Esophagus squamous epithelium (tissue), 5 donors: Measurements from ENCODE around the gene NEDD4. TPM values are rescaled to one million over a fixed set of nuclear protein-coding genes. Genes with fewer than 3 reads are reported as not detected.

Experiments used
- DNase-seq: peaks from one replicate; lab custom pipeline; 2025; lab: John Stamatoyannopoulos, UW
- H3K27ac ChIP-seq, 4 donors: fragments of 200-600 bp; sonication (generic); one replicate each; pipeline ENCODE4 v1.5.1; 2016 to 2019; ENCODE audit warnings: mild to moderate bottlenecking in 1 of 4
- H3K27me3 ChIP-seq, 4 donors: fragments of 200-600 bp; sonication (generic); 1 replicate in 3 of 4; 2 replicates in 1 of 4; pipeline versions ENCODE4 v1.5.1 to v1.6.0; 2017 to 2021; ENCODE audit warnings: antibody characterized with exemption in 1 of 4
- H3K36me3 ChIP-seq, 3 donors: fragments of 200-600 bp; sonication (generic); one replicate each; pipeline ENCODE4 v1.5.1; 2016 to 2019
- H3K4me1 ChIP-seq, 3 donors: fragments of 200-600 bp; sonication (generic); one replicate each; pipeline ENCODE4 v1.5.1; 2017 to 2019
- H3K4me3 ChIP-seq, 4 donors: fragments of 200-600 bp; sonication (generic); 1 replicate in 3 of 4; 2 replicates in 1 of 4; pipeline ENCODE4 v1.5.1; 2016 to 2019; ENCODE audit warnings: mild to moderate bottlenecking in 2 of 4, moderate library complexity in 1 of 4
- H3K9me3 ChIP-seq, 3 donors: fragments of 200-600 bp; sonication (generic); one replicate each; pipeline ENCODE4 v1.5.1; 2016 to 2019
- POLR2A ChIP-seq, 4 donors: fragments of 450-650 bp; IDR thresholded peaks; one replicate each; pipeline ENCODE4 v1.6.1; 2017; ENCODE audit warnings: antibody characterized with exemption in 4 of 4, mild to moderate bottlenecking in 4 of 4, moderate library complexity in 3 of 4
- WGBS, 2 donors: methylation state at CpG; one replicate each; pipeline ENCODE4 v1.1.5; 2018; 5-methylcytosine and 5-hydroxymethylcytosine counted together
- intact Hi-C: fragments of 100-400 bp; cut with DNase I; formaldehyde crosslinking; loops from one replicate; pipeline ENCODE4 v1.15.0; 2022
- total RNA-seq, 4 donors: library from RNA; depleted of rRNA; stranded (reverse); fragments of >200 nt; gene quantifications; one replicate each; pipeline ENCODE4 v1.1.0, GENCODE V29; 2016
- TF ChIP-seq, protein P1 (sequence below), 6 experiments: fragments of 450-650 bp in 4 of 6; fragments of 200-600 bp in 2 of 6; sonication (generic) in 2 of 6; IDR thresholded peaks; one replicate each; pipeline ENCODE4 v1.5.1; 2016 to 2019; ENCODE audit warnings: antibody characterized with exemption in 6 of 6, mild to moderate bottlenecking in 4 of 6, moderate library complexity in 4 of 6
- donor health status: DM: yes; HTN: yes; CAD: no.

NEDD4 gene
- total RNA-seq, 4 donors from 2014 or later = 4.5 to 15.1 (median 11.7) TPM

DNA sequence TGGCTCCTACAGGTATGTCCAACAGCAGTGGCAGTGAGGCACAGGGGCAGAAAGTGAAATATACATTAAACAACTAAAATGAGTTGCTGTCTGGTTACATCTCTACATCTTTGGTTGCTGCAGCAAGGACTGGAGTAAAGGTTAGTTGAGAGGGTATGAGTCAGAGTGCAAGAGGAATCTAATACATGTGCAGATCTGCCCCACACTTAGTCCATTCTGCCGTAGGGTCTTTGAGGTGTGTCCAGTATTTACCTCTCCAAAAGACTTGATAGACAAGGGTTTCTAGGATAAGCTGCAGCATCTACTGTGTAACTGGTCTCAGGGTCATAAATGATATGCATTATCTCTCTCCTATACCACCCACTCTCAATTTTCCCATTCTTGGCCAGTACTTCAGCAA is 6.2 kb upstream of the NEDD4 start:
- TF ChIP-seq, protein P1, sequence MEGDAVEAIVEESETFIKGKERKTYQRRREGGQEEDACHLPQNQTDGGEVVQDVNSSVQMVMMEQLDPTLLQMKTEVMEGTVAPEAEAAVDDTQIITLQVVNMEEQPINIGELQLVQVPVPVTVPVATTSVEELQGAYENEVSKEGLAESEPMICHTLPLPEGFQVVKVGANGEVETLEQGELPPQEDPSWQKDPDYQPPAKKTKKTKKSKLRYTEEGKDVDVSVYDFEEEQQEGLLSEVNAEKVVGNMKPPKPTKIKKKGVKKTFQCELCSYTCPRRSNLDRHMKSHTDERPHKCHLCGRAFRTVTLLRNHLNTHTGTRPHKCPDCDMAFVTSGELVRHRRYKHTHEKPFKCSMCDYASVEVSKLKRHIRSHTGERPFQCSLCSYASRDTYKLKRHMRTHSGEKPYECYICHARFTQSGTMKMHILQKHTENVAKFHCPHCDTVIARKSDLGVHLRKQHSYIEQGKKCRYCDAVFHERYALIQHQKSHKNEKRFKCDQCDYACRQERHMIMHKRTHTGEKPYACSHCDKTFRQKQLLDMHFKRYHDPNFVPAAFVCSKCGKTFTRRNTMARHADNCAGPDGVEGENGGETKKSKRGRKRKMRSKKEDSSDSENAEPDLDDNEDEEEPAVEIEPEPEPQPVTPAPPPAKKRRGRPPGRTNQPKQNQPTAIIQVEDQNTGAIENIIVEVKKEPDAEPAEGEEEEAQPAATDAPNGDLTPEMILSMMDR (IDR thresholded peaks at IDR 0.05) = no peak
- no peak for TF ChIP-seq POLR2A (IDR thresholded peaks at IDR 0.05)
- intact Hi-C loops = no loop called here
- Histone ChIP-seq H3K4me1 (peaks cover 0 to 49% (median 16%) of the 10 kb centered on the region in 3 donors), H3K36me3 (no peaks in the 10 kb centered on the region), H3K9me3 (no peaks in the 10 kb centered on the region), H3K27ac (peak overlapping the region in 3 of 4 donors; percentile 25 to 40 (median 30)), H3K27me3 (no peaks in the 10 kb centered on the region), H3K4me3 (no peak overlapping the region)
- 31 to 67% methylated on average over 1 of the region's 1 CpG for WGBS, 2 donors
- no peak for DNase-seq

DNA sequence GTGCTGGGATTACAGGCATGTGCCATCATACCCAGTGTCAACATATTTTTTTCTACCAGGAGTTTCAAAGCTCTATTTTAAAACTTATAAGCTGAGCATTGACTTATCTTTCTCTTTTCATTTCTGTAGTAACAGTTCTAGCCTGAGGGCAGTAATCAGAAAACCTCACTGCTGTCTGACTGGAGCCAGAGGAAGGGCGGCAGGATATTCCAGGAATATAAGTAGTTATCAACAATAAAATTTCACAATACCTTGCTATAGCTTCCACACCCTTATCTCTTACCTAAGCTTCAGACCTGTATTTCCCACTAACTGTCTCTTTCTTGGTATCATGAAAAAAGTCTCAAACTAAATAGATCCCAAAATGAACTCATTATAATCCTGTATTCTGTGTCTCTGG is 5.1 kb upstream of the NEDD4 start:
- H3K4me1 ChIP-seq = peaks cover 0 to 58% (median 18%) of the 10 kb centered on the region in 3 donors
- H3K9me3 ChIP-seq = no peaks in the 10 kb centered on the region
- peak overlapping the region in 2 of 4 donors; percentile 35 to 54 for H3K27ac ChIP-seq
- no peaks in the 10 kb centered on the region for H3K27me3 ChIP-seq
- no peaks in the 10 kb centered on the region for H3K36me3 ChIP-seq
- intact Hi-C loops = no loop called here
- DNase-seq = no peak
- H3K4me3 ChIP-seq = no peak overlapping the region
- TF ChIP-seq POLR2A (IDR thresholded peaks at IDR 0.05) = no peak
- WGBS, 2 donors = 28 to 78% methylated on average over 1 of the region's 1 CpG

DNA sequence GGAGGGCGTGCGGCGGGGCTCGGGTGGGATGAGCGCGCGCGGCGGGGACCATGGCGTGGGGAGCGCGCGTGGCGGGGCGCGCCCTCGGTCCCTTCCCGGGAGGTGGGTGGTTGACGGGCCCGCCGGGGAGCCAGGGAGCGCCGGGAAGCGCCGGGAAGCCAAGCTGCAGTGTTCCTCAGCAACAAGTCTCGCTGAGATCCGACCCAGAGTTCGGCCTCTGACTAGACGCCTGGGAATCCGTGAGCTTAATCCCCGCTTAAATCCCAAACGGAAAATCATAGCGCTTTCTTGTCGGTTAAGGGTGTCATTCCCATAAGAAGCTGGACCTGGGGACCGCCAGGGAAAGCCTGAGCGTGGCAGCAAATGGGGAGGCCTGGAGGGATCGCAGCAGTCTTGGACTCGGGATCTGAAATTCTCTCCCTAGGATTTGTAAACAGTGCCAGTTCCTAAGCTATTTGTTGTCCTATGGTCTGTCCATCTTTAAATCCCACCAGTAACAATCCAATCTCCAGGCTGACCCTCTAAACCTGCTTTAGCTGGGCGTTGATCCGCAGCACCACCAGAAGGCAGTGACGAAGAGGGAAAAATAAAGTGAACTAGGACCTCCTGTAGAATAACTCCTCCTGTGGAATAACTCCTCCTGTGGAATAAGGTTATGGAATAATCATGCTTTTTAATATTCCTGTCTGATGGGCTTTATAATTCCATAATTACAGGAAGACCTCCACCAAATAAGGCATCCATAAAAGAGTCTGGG is 570 bp upstream of the NEDD4 start:
- DNase-seq = no peak
- no peaks in the 10 kb centered on the region for H3K9me3 ChIP-seq
- intact Hi-C loops = no loop called here
- H3K4me3 ChIP-seq = peak overlapping the region; percentile 78 to 89 (median 84)
- WGBS, 2 donors = 1 to 4% methylated on average over 16 to 20 of the region's 41 CpGs
- H3K27ac ChIP-seq = peak overlapping the region; percentile 91 to 96 (median 92)
- peaks cover 0 to 47% (median 19%) of the 10 kb centered on the region in 3 donors for H3K4me1 ChIP-seq
- TF ChIP-seq, protein P1 (IDR thresholded peaks at IDR 0.05) = no peak
- TF ChIP-seq POLR2A (IDR thresholded peaks at IDR 0.05) = no peak
- H3K36me3 ChIP-seq = no peaks in the 10 kb centered on the region
- no peaks in the 10 kb centered on the region for H3K27me3 ChIP-seq

DNA sequence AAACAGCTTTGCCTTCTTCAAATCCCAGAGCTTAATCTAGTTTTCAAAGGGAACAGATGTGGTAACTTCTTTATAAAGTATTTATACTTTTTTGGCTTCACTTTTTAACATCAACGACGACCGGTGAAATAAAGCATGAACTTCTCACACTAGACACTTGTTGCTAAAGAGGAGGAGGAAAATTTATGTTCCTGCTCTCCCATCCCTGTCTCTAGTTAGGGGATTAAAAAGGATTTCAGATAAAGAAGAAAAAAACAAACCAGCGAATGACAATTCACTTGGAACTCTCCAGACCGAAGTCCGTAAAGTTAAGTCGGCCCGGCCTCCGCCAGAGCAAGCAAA is 672 bp downstream of the NEDD4 start:
- peaks cover 0 to 36% (median 13%) of the 10 kb centered on the region in 3 donors for H3K4me1 ChIP-seq
- no peaks in the 10 kb centered on the region for H3K36me3 ChIP-seq
- intact Hi-C loops = no loop called here
- H3K27me3 ChIP-seq = no peaks in the 10 kb centered on the region
- H3K27ac ChIP-seq = peak overlapping the region; percentile 91 to 96 (median 92)
- WGBS, 2 donors = 1 to 2% methylated on average over 7 to 9 of the region's 9 CpGs
- no peak for DNase-seq
- no peaks in the 10 kb centered on the region for H3K9me3 ChIP-seq
- no peak for TF ChIP-seq POLR2A (IDR thresholded peaks at IDR 0.05)
- TF ChIP-seq, protein P1 (IDR thresholded peaks at IDR 0.05) = no peak
- H3K4me3 ChIP-seq = peak overlapping the region; percentile 78 to 89 (median 84)

DNA sequence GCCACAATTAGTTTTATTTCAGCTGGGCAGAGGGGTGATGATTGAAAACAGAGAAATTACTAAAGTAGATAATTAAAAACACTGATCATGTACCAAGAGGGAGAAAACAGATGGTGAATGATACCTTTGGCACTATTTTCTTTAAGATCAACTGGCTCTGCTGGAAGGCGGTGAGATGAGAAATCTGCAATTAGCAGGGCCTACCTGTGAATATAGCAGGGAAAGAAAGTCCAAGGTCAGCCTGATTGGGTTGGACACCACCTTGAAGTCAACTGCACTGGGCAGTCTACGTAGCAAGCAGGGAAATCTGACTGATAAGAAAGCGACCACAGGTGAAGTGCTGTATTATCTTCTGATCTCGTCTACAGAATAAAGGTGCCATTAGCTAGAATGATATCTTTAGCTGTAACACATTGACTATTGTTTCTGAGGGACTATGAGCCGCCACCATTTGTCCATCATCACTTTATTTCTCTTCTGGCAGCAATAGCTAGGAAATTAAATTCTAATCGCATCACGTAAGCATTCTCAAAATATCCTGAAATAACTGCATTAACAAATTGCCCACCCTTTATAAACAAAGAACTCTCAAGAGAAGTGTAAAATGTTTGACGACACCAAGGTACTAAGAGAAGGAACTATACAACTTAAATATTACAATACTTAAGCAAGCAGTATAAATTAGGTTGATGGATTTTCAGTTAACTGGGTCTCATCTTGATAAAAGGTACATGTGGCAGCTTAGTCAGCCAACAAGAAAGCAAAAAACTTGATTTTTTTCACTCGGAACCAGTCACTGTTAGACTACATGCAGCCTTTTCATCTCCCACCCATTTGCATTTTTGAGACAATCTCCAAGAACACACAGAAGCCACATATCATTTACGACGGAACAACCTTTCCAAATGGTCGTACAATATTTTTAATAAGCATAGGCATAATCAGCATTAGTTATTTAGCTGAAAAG is 1.3 kb downstream of the NEDD4 start:
- H3K27me3 ChIP-seq = no peaks in the 10 kb centered on the region
- intact Hi-C loops = no loop called here
- peak overlapping the region; percentile 91 to 96 (median 92) for H3K27ac ChIP-seq
- no peaks in the 10 kb centered on the region for H3K9me3 ChIP-seq
- TF ChIP-seq POLR2A (IDR thresholded peaks at IDR 0.05) = no peak
- TF ChIP-seq, protein P1 (IDR thresholded peaks at IDR 0.05) = no peak
- 49 to 52% methylated on average over 12 of the region's 12 CpGs for WGBS, 2 donors
- DNase-seq = no peak
- no peaks in the 10 kb centered on the region for H3K36me3 ChIP-seq
- peak overlapping the region; percentile 78 to 89 (median 84) for H3K4me3 ChIP-seq
- peaks cover 0 to 36% (median 13%) of the 10 kb centered on the region in 3 donors for H3K4me1 ChIP-seq
